CD4-positive, alpha-beta memory T cell (primary cell): Measurements from ENCODE around the gene ASB2. TPM values are rescaled to one million over a fixed set of nuclear protein-coding genes. Genes with fewer than 3 reads are reported as not detected.

ENCODE experiments used
- CTCF ChIA-PET: fragments of 350-600 bp; sonication (Branson Sonifier 250); formaldehyde crosslinking; loops from one replicate; lab custom pipeline; 2021; ENCODE audit warnings: inconsistent platforms; ENCODE audit not compliant: partially characterized antibody; lab: Charles Lee
- POLR2A ChIA-PET: fragments of 350-600 bp; sonication (Branson Sonifier 250); formaldehyde crosslinking; loops from one replicate; lab custom pipeline; 2021; ENCODE audit not compliant: partially characterized antibody; lab: Charles Lee
- DNase-seq, 5 donors: peaks; one replicate each; pipeline versions ENCODE4 v3.0.0 to v3.0.0-alpha.2; 2020 to 2022; ENCODE audit warnings: mixed read lengths in 1 of 5
- H3K27ac ChIP-seq: one replicate; pipeline ENCODE4 v1.7.0; 2013; ENCODE audit warnings: low read depth, low read length
- H3K27me3 ChIP-seq: 2 replicates; pipeline ENCODE4 v1.7.0; 2013; ENCODE audit warnings: mild to moderate bottlenecking, low read length, moderate library complexity; ENCODE audit not compliant: insufficient read depth
- H3K36me3 ChIP-seq: 2 replicates; pipeline ENCODE4 v1.7.0; 2013; ENCODE audit warnings: mild to moderate bottlenecking, low read length, moderate library complexity; ENCODE audit not compliant: insufficient read depth
- H3K4me1 ChIP-seq: 2 replicates; pipeline ENCODE4 v1.7.0; 2013; ENCODE audit warnings: mild to moderate bottlenecking, low read length, moderate library complexity; ENCODE audit not compliant: insufficient read depth
- H3K4me3 ChIP-seq, 2 donors: one replicate each; pipeline ENCODE4 v1.7.0; 2013; ENCODE audit warnings: low read length in 2 of 2, mild to moderate bottlenecking in 1 of 2
- H3K9me3 ChIP-seq, 2 donors: one replicate each; pipeline ENCODE4 v1.7.0; 2013; ENCODE audit warnings: low read length in 2 of 2, control low read depth in 1 of 2; ENCODE audit not compliant: control insufficient read depth in 1 of 2
- H3K27ac Mint-ChIP-seq, 7 donors: one replicate each; pipeline ENCODE4 v1.8.0; 2020 to 2021; ENCODE audit warnings: mixed read lengths in 7 of 7, mild to moderate bottlenecking in 6 of 7, inconsistent platforms in 3 of 7, moderate library complexity in 3 of 7
- H3K27me3 Mint-ChIP-seq, 2 donors: one replicate each; pipeline ENCODE4 v1.8.0; 2020 to 2021; ENCODE audit warnings: mixed read lengths in 2 of 2
- H3K36me3 Mint-ChIP-seq, 2 donors: one replicate each; pipeline ENCODE4 v1.8.0; 2020 to 2021; ENCODE audit warnings: mixed read lengths in 2 of 2, inconsistent platforms in 1 of 2, mild to moderate bottlenecking in 1 of 2
- H3K4me1 Mint-ChIP-seq, 4 donors: one replicate each; pipeline ENCODE4 v1.8.0; 2020 to 2021; ENCODE audit warnings: mixed read lengths in 4 of 4, mild to moderate bottlenecking in 1 of 4
- H3K4me3 Mint-ChIP-seq, 8 donors: one replicate each; pipeline ENCODE4 v1.8.0; 2020 to 2021; ENCODE audit warnings: mixed read lengths in 8 of 8, mild to moderate bottlenecking in 7 of 8, moderate library complexity in 6 of 8, inconsistent platforms in 3 of 8
- H3K9me3 Mint-ChIP-seq, 8 donors: one replicate each; pipeline ENCODE4 v1.8.0; 2020 to 2021; ENCODE audit warnings: mixed read lengths in 8 of 8, mild to moderate bottlenecking in 5 of 8, inconsistent platforms in 3 of 8, moderate library complexity in 1 of 8
- intact Hi-C: fragments of 100-400 bp; cut with micrococcal nuclease; formaldehyde crosslinking; loops from one replicate; pipeline ENCODE4 v1.15.1; 2023
- polyA plus RNA-seq, 2 donors: library from polyadenylated mRNA; unstranded; fragments of 300-500 nt; fragmentation: Illumina TruSeq; gene quantifications; one replicate each; pipeline ENCODE4 v1.2.3, GENCODE V29; 2021
- total RNA-seq, 2 experiments: library from RNA; stranded (reverse); gene quantifications; one replicate each; pipeline ENCODE4 v1.2.3, GENCODE V29; 2021

ASB2 gene
- total and polyA plus RNA-seq, 4 experiments from 2014 or later, result 0.87 to 29.7 (median 14.8) TPM

- Histone ChIP-seq H3K9me3 (peaks cover 3 to 10% of the 10 kb centered on the region in 2 donors), H3K36me3 (no peaks in the 10 kb centered on the region), H3K4me1 (peaks cover 79% of the 10 kb centered on the region), H3K4me3 (peak overlapping the region; percentile 30 to 53), H3K27me3 (no peaks in the 10 kb centered on the region), H3K27ac (peak overlapping the region; percentile 10)
- ChIA-PET CTCF (interaction anchor here (1.1 to 39.2 kb wide), 6 partner anchors 8 to 160 kb away, joined by 3 to 1377 read pairs (median 4); no protein-coding TSS in a partner anchor), POLR2A (interaction anchor here (0.7 to 18.4 kb wide), 3 partner anchors 17 to 37 kb away, joined by 4 to 469 read pairs (median 33); no protein-coding TSS in a partner anchor)
- peaks cover 6 to 7% of the 10 kb centered on the region in 2 donors for H3K36me3 Mint-ChIP-seq
- H3K9me3 Mint-ChIP-seq, result peaks cover 3 to 22% (median 14%) of the 10 kb centered on the region in 8 donors
- DNase-seq, result peak in 2 of 5 donors; percentile 17 to 40
- H3K27ac Mint-ChIP-seq, result peak overlapping the region in 6 of 7 donors; percentile 5 to 96 (median 56)
- H3K4me3 Mint-ChIP-seq, result peak overlapping the region; percentile 58 to 84 (median 76)
- intact Hi-C loops, result no loop called here
- peaks cover 52 to 80% (median 66%) of the 10 kb centered on the region in 4 donors for H3K4me1 Mint-ChIP-seq
- H3K27me3 Mint-ChIP-seq, result no peaks in the 10 kb centered on the region
These were observed 436 bp downstream of the ASB2 start for GRCh38 chr14:93975791-93976476.

- Histone ChIP-seq H3K4me3 (no peak overlapping the region), H3K9me3 (peaks cover 3 to 10% of the 10 kb centered on the region in 2 donors), H3K27ac (no peak overlapping the region), H3K36me3 (no peaks in the 10 kb centered on the region), H3K27me3 (no peaks in the 10 kb centered on the region), H3K4me1 (peaks cover 80% of the 10 kb centered on the region)
- Mint-ChIP-seq H3K9me3 (peaks cover 3 to 22% (median 14%) of the 10 kb centered on the region in 8 donors), H3K4me3 (peak overlapping the region in 2 of 8 donors; percentile 39 to 42), H3K27me3 (no peaks in the 10 kb centered on the region), H3K36me3 (peaks cover 6 to 7% of the 10 kb centered on the region in 2 donors), H3K4me1 (peaks cover 55 to 81% (median 70%) of the 10 kb centered on the region in 4 donors), H3K27ac (peak overlapping the region in 1 of 7 donors; percentile 96)
- ChIA-PET POLR2A (interaction anchor here (18.4 kb wide), 1 partner anchor 16 kb away, joined by 469 read pairs; no protein-coding TSS in a partner anchor), CTCF (interaction anchor here (1.0 to 39.2 kb wide), 3 partner anchors 25 to 161 kb away, joined by 3 to 1377 read pairs (median 4); no protein-coding TSS in a partner anchor)
- DNase-seq, result no peak
- intact Hi-C loops, result no loop called here
These were observed 1.5 kb downstream of the ASB2 start for GRCh38 chr14:93974833-93975232.

GRCh38 chr14:93974299-93974698, 2.1 kb downstream of the ASB2 start:
- Mint-ChIP-seq H3K27me3 (no peaks in the 10 kb centered on the region), H3K27ac (no peak overlapping the region), H3K36me3 (peaks cover 6 to 7% of the 10 kb centered on the region in 2 donors), H3K4me1 (peaks cover 53 to 78% (median 68%) of the 10 kb centered on the region in 4 donors), H3K4me3 (peak overlapping the region in 3 of 8 donors; percentile 8 to 27 (median 22)), H3K9me3 (peaks cover 3 to 22% (median 14%) of the 10 kb centered on the region in 8 donors)
- no peak overlapping the region for H3K27ac ChIP-seq
- ChIA-PET CTCF (interaction anchor here (1.0 to 39.2 kb wide), 4 partner anchors 24 to 162 kb away, joined by 3 to 1377 read pairs (median 59); partner anchors contain the start of gene CCDC197), POLR2A (interaction anchor here (5.1 to 18.4 kb wide), 2 partner anchors 15 to 34 kb away, joined by 146 to 469 read pairs; no protein-coding TSS in a partner anchor)
- peaks cover 3 to 10% of the 10 kb centered on the region in 2 donors for H3K9me3 ChIP-seq
- no peaks in the 10 kb centered on the region for H3K36me3 ChIP-seq
- DNase-seq, result no peak
- H3K4me3 ChIP-seq, result no peak overlapping the region
- peaks cover 76% of the 10 kb centered on the region for H3K4me1 ChIP-seq
- no peaks in the 10 kb centered on the region for H3K27me3 ChIP-seq
- intact Hi-C loops, result no loop called here

GRCh38 chr14:93973607-93974006, 2.8 kb downstream of the ASB2 start:
- Mint-ChIP-seq H3K9me3 (peaks cover 3 to 21% (median 14%) of the 10 kb centered on the region in 8 donors), H3K4me3 (no peak overlapping the region), H3K4me1 (peaks cover 49 to 77% (median 66%) of the 10 kb centered on the region in 4 donors), H3K27me3 (no peaks in the 10 kb centered on the region), H3K36me3 (peaks cover 6 to 7% of the 10 kb centered on the region in 2 donors), H3K27ac (no peak overlapping the region)
- Histone ChIP-seq H3K4me3 (no peak overlapping the region), H3K4me1 (peaks cover 69% of the 10 kb centered on the region), H3K36me3 (no peaks in the 10 kb centered on the region), H3K9me3 (peaks cover 3 to 10% of the 10 kb centered on the region in 2 donors), H3K27ac (no peak overlapping the region), H3K27me3 (no peaks in the 10 kb centered on the region)
- intact Hi-C loops, result no loop called here
- CTCF ChIA-PET, result interaction anchor here (0.7 to 39.2 kb wide), 3 partner anchors 12 to 25 kb away, joined by 4 to 1377 read pairs (median 114); partner anchors contain the start of gene CCDC197
- POLR2A ChIA-PET, result interaction anchor here (5.1 to 18.4 kb wide), 2 partner anchors 15 to 34 kb away, joined by 146 to 469 read pairs; no protein-coding TSS in a partner anchor
- no peak for DNase-seq

- Histone ChIP-seq H3K9me3 (peaks cover 3 to 6% of the 10 kb centered on the region in 2 donors), H3K27ac (no peak overlapping the region), H3K27me3 (no peaks in the 10 kb centered on the region), H3K4me1 (peaks cover 60% of the 10 kb centered on the region), H3K4me3 (no peak overlapping the region), H3K36me3 (no peaks in the 10 kb centered on the region)
- ChIA-PET POLR2A (interaction anchor here (1.0 to 18.4 kb wide), 5 partner anchors 10 to 39 kb away, joined by 3 to 469 read pairs (median 21); no protein-coding TSS in a partner anchor), CTCF (interaction anchor here (0.7 to 39.2 kb wide), 6 partner anchors 10 to 164 kb away, joined by 3 to 1377 read pairs (median 30); partner anchors contain the start of gene CCDC197)
- no peak for DNase-seq
- peak overlapping the region in 1 of 8 donors; percentile 46 for H3K4me3 Mint-ChIP-seq
- peaks cover 0 to 12% (median 8%) of the 10 kb centered on the region in 8 donors for H3K9me3 Mint-ChIP-seq
- peaks cover 41 to 72% (median 58%) of the 10 kb centered on the region in 4 donors for H3K4me1 Mint-ChIP-seq
- H3K36me3 Mint-ChIP-seq, result peaks cover 2 to 6% of the 10 kb centered on the region in 2 donors
- no peaks in the 10 kb centered on the region for H3K27me3 Mint-ChIP-seq
- intact Hi-C loops, result no loop called here
- H3K27ac Mint-ChIP-seq, result peak overlapping the region in 3 of 7 donors; percentile 47 to 64 (median 49)
These were observed 3.7 kb downstream of the ASB2 start for GRCh38 chr14:93972618-93973205.

GRCh38 chr14:93971635-93972027, 4.7 kb downstream of the ASB2 start:
- Mint-ChIP-seq H3K4me1 (peaks cover 34 to 67% (median 54%) of the 10 kb centered on the region in 4 donors), H3K36me3 (peaks cover under 1 to 1% of the 10 kb centered on the region in 2 donors), H3K9me3 (peaks cover 0 to 3% (median 2%) of the 10 kb centered on the region in 8 donors), H3K27me3 (no peaks in the 10 kb centered on the region), H3K27ac (peak overlapping the region in 5 of 7 donors; percentile 43 to 93 (median 80)), H3K4me3 (peak overlapping the region; percentile 86 to 94 (median 90))
- ChIA-PET CTCF (interaction anchor here (1.5 to 39.2 kb wide), 8 partner anchors 11 to 171 kb away, joined by 3 to 1377 read pairs (median 22); partner anchors contain the start of gene CCDC197), POLR2A (interaction anchor here (0.5 to 18.4 kb wide), 10 partner anchors 11 to 187 kb away, joined by 3 to 469 read pairs (median 4); no protein-coding TSS in a partner anchor)
- intact Hi-C loops, result loop anchor here (2.0 kb wide), 2 partner anchors 55 to 109 kb away; partner anchors contain the start of genes DDX24, IFI27L1 and OTUB2
- no peak for DNase-seq
- Histone ChIP-seq H3K4me3 (peak overlapping the region in 1 of 2 donors; percentile 66), H3K27me3 (no peaks in the 10 kb centered on the region), H3K9me3 (no peaks in the 10 kb centered on the region), H3K27ac (no peak overlapping the region), H3K4me1 (peaks cover 57% of the 10 kb centered on the region), H3K36me3 (no peaks in the 10 kb centered on the region)
